CD4-positive, CD25-positive, alpha-beta regulatory T cell (primary cell): ENCODE data around the gene SLC8A1. TPM values are rescaled to one million over a fixed set of nuclear protein-coding genes. Genes with fewer than 3 reads are reported as not detected.

Source experiments
- ATAC-seq, 2 donors: fragments of 150-1000 bp; cut with Tn5 transposase; one replicate each; pipeline ENCODE4 v1.10.0; 2021; ENCODE audit warnings: low read depth in 2 of 2, moderate number of reproducible peaks in 2 of 2, moderate library complexity in 1 of 2
- DNase-seq, 3 donors: peaks; one replicate each; pipeline versions ENCODE4 v3.0.0 to v3.0.0-alpha.2; 2012 to 2022; ENCODE audit warnings: mixed read lengths in 1 of 3
- H3K27ac ChIP-seq: one replicate; pipeline ENCODE4 v1.7.0; 2013; ENCODE audit warnings: mild to moderate bottlenecking, low read length; ENCODE audit not compliant: insufficient read depth, poor library complexity, severe bottlenecking
- H3K27me3 ChIP-seq: one replicate; pipeline ENCODE4 v1.7.0; 2013; ENCODE audit warnings: low read length; ENCODE audit not compliant: control insufficient read depth, insufficient read depth
- H3K36me3 ChIP-seq: one replicate; pipeline ENCODE4 v1.7.0; 2013; ENCODE audit warnings: mild to moderate bottlenecking, low read length, moderate library complexity; ENCODE audit not compliant: control insufficient read depth, insufficient read depth
- H3K4me1 ChIP-seq: 2 replicates; pipeline ENCODE4 v1.7.0; 2013; ENCODE audit warnings: mild to moderate bottlenecking, low read length; ENCODE audit not compliant: insufficient read depth, control insufficient read depth, poor library complexity, severe bottlenecking
- H3K4me3 ChIP-seq: one replicate; pipeline ENCODE4 v1.7.0; 2013; ENCODE audit warnings: low read depth, mild to moderate bottlenecking, low read length, moderate library complexity
- H3K9me3 ChIP-seq, 2 experiments: 1 replicate in 1 of 2; 2 replicates in 1 of 2; pipeline ENCODE4 v1.7.0; 2013; ENCODE audit warnings: low read length in 2 of 2, mild to moderate bottlenecking in 1 of 2, moderate library complexity in 1 of 2; ENCODE audit not compliant: control insufficient read depth in 2 of 2
- H3K27ac Mint-ChIP-seq, 3 donors: one replicate each; pipeline ENCODE4 v1.8.0; 2020 to 2022; ENCODE audit warnings: mild to moderate bottlenecking in 3 of 3, mixed read lengths in 3 of 3, moderate library complexity in 2 of 3
- H3K27me3 Mint-ChIP-seq: one replicate; pipeline ENCODE4 v1.8.0; 2022; ENCODE audit warnings: mild to moderate bottlenecking, mixed read lengths
- H3K36me3 Mint-ChIP-seq: one replicate; pipeline ENCODE4 v1.8.0; 2020; ENCODE audit warnings: mixed read lengths
- H3K4me1 Mint-ChIP-seq, 4 donors: one replicate each; pipeline ENCODE4 v1.8.0; 2020 to 2022; ENCODE audit warnings: mixed read lengths in 4 of 4, mild to moderate bottlenecking in 1 of 4
- H3K4me3 Mint-ChIP-seq, 4 donors: one replicate each; pipeline ENCODE4 v1.8.0; 2020 to 2022; ENCODE audit warnings: mild to moderate bottlenecking in 4 of 4, mixed read lengths in 4 of 4, moderate library complexity in 3 of 4
- H3K9me3 Mint-ChIP-seq, 7 donors: one replicate each; pipeline ENCODE4 v1.8.0; 2020 to 2022; ENCODE audit warnings: mixed read lengths in 7 of 7, mild to moderate bottlenecking in 3 of 7, moderate library complexity in 2 of 7
- polyA plus RNA-seq, 4 donors: library from polyadenylated mRNA; unstranded; fragments of 300-500 nt; fragmentation: Illumina TruSeq; gene quantifications; one replicate each; pipeline ENCODE4 v1.2.3, GENCODE V29; 2021
- total RNA-seq: library from RNA; stranded (reverse); gene quantifications from one replicate; pipeline ENCODE4 v1.2.3, GENCODE V29; 2022

Gene SLC8A1
- total RNA-seq (not detected), polyA plus RNA-seq (under 1 TPM in 2 of 4 donors, not detected in 2; 0.22 to 0.43 TPM)

DNA sequence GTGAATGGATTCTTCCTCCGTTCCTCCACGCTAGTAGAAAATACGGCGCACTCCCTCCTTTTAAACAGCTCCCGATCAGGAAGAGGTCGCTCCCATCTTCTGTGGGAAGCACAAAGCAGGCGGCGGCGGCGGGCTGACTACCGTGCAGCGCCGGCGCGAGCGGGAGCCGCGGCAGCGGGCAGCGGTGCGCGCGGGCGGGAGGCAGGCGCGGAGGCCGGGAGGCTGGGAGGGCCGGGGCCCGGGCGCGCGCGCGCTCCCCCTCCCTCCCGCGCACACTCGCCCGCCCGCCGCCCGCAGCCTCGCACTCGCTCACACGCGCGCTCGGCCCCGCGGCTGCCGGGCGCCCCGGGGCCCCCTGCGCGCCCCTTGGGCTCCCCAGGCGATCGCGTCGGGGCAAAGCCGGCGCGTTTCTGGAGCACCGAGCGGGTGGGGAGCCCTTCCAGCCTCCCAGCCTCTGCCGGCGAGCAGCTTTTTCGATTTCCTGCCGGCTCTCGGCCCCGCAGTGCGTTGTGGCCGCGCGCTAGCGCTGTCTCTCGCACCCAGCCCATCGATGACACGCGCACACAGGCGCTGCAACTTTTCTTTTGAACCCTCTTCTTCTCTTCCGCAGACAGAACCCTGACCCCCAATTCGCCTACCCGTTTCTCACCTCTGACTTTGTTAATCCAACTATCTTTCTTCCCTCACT lies at the start of gene SLC8A1:
SLC8A1 (minus strand) TSS at position 173 of the 688 bp plus-strand sequence.
- Histone ChIP-seq H3K36me3 (no peaks in the 10 kb centered on the region), H3K4me1 (no peaks in the 10 kb centered on the region), H3K27me3 (peaks cover 6% of the 10 kb centered on the region), H3K9me3 (no peaks in the 10 kb centered on the region), H3K27ac (no peak within 1 kb of the TSS), H3K4me3 (no peak within 1 kb of the TSS)
- H3K27ac Mint-ChIP-seq = peak within 1 kb of the TSS in 1 of 3 donors; percentile 52
- no peak for ATAC-seq
- H3K27me3 Mint-ChIP-seq = peaks cover 29% of the 10 kb centered on the region
- peaks cover 0 to 19% (median 7%) of the 10 kb centered on the region in 4 donors for H3K4me1 Mint-ChIP-seq
- DNase-seq = peak in 1 of 3 donors; percentile 28
- peaks cover 0 to 6% (median 2%) of the 10 kb centered on the region in 7 donors for H3K9me3 Mint-ChIP-seq
- H3K36me3 Mint-ChIP-seq = peaks cover 4% of the 10 kb centered on the region
- peak within 1 kb of the TSS; percentile 73 to 87 (median 86) for H3K4me3 Mint-ChIP-seq

DNA sequence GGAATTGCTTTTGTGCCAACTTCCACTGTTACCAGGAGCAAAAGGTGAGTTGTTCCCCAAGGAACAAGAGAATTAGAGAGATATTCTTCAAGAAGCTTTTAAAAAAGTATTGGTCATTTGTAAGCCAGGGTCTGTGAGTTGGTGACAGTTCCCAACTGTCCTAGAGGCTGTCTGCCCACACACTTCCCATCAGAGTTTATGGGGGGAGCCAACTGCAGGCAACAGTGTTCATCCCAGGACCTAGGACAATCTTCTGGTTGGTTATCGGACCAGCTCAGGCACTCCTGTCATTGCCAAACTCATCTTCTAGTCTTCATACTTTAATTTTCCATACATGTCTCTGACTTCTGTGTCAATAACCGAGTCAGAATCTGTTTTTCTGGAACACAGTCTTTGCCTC lies 47.5 kb upstream of the SLC8A1 start:
- no peaks in the 10 kb centered on the region for H3K27me3 Mint-ChIP-seq
- H3K9me3 Mint-ChIP-seq = peaks cover 0 to 4% (median 2%) of the 10 kb centered on the region in 7 donors
- H3K36me3 Mint-ChIP-seq = no peaks in the 10 kb centered on the region
- no peak overlapping the region for H3K4me3 Mint-ChIP-seq
- no peaks in the 10 kb centered on the region for H3K4me1 Mint-ChIP-seq
- H3K36me3 ChIP-seq = no peaks in the 10 kb centered on the region
- DNase-seq (no peak), ATAC-seq (no peak)
- H3K27me3 ChIP-seq = no peaks in the 10 kb centered on the region
- no peak overlapping the region for H3K27ac ChIP-seq
- H3K27ac Mint-ChIP-seq = no peak overlapping the region
- no peak overlapping the region for H3K4me3 ChIP-seq
- H3K9me3 ChIP-seq = no peaks in the 10 kb centered on the region
- H3K4me1 ChIP-seq = no peaks in the 10 kb centered on the region

DNA sequence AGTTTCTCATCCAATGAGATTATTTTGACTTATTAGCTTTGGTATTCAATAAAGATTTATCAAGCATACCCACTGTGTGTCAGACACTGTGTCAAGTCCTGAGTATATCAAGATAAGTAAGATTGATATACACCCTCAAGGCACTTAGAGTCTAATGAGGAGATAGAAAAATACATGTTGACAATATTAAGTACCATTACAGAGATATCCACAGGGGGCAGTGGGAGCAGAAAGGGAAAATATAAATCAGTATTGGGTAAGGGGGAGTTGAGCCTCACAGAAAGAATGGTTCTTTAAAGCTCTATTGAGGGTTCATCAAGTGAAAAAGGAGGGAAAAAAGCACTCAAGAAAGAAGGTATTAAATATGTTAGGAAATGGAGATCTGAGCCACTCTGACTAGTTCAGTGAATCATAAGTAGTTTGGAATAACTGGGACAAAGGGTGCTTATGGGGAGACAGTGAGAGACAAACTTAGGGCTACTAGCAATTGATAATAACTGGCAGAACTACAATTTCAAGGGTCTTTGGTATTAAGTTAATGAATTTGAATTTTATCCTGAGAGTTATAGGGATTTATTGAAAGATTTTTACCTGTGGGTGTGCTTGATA lies 45.5 kb upstream of the SLC8A1 start:
- no peaks in the 10 kb centered on the region for H3K4me1 ChIP-seq
- no peak for ATAC-seq
- H3K36me3 Mint-ChIP-seq = no peaks in the 10 kb centered on the region
- no peaks in the 10 kb centered on the region for H3K36me3 ChIP-seq
- no peaks in the 10 kb centered on the region for H3K9me3 ChIP-seq
- H3K4me3 ChIP-seq = no peak overlapping the region
- peaks cover 0 to 6% (median 2%) of the 10 kb centered on the region in 7 donors for H3K9me3 Mint-ChIP-seq
- no peak overlapping the region for H3K27ac ChIP-seq
- no peak overlapping the region for H3K27ac Mint-ChIP-seq
- no peaks in the 10 kb centered on the region for H3K27me3 Mint-ChIP-seq
- no peaks in the 10 kb centered on the region for H3K27me3 ChIP-seq
- no peak overlapping the region for H3K4me3 Mint-ChIP-seq
- no peak for DNase-seq
- H3K4me1 Mint-ChIP-seq = no peaks in the 10 kb centered on the region

DNA sequence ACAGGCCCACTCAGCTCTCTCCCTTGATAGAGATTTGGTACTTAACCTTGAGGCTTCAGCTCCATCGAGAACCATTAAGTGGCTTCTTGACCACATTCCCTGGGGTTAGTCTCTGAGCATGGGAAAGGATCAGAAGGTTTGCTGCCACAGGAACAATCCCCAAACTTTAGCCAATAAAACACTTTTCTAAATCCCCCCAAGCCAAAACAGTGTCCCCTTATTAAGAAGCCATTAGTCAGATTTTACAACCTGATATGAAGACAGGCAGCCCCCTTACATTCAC lies 37.7 kb upstream of the SLC8A1 start:
- H3K4me1 ChIP-seq = no peaks in the 10 kb centered on the region
- Mint-ChIP-seq H3K27ac (peak overlapping the region; percentile 79 to 86 (median 79)), H3K4me3 (peak overlapping the region; percentile 1 to 78 (median 76)), H3K27me3 (no peaks in the 10 kb centered on the region), H3K36me3 (no peaks in the 10 kb centered on the region), H3K9me3 (peaks cover 0 to 3% (median 1%) of the 10 kb centered on the region in 7 donors), H3K4me1 (peaks cover 0 to 14% (median 4%) of the 10 kb centered on the region in 4 donors)
- no peaks in the 10 kb centered on the region for H3K9me3 ChIP-seq
- no peak overlapping the region for H3K27ac ChIP-seq
- H3K27me3 ChIP-seq = no peaks in the 10 kb centered on the region
- no peaks in the 10 kb centered on the region for H3K36me3 ChIP-seq
- no peak for ATAC-seq
- H3K4me3 ChIP-seq = peak overlapping the region; percentile 79
- DNase-seq = no peak

GRCh38 chr2:40488927-40489677 lies 37.2 kb upstream of the SLC8A1 start:
- no peaks in the 10 kb centered on the region for H3K27me3 ChIP-seq
- DNase-seq (peak in 2 of 3 donors; percentile 3 to 51), ATAC-seq (no peak)
- H3K9me3 ChIP-seq = no peaks in the 10 kb centered on the region
- no peak overlapping the region for H3K27ac ChIP-seq
- peak overlapping the region; percentile 79 to 86 (median 79) for H3K27ac Mint-ChIP-seq
- peaks cover 0 to 3% (median 1%) of the 10 kb centered on the region in 7 donors for H3K9me3 Mint-ChIP-seq
- H3K4me3 ChIP-seq = peak overlapping the region; percentile 79
- peaks cover 0 to 14% (median 4%) of the 10 kb centered on the region in 4 donors for H3K4me1 Mint-ChIP-seq
- no peaks in the 10 kb centered on the region for H3K4me1 ChIP-seq
- H3K36me3 ChIP-seq = no peaks in the 10 kb centered on the region
- no peaks in the 10 kb centered on the region for H3K27me3 Mint-ChIP-seq
- H3K4me3 Mint-ChIP-seq = peak overlapping the region; percentile 1 to 78 (median 76)
- no peaks in the 10 kb centered on the region for H3K36me3 Mint-ChIP-seq

DNA sequence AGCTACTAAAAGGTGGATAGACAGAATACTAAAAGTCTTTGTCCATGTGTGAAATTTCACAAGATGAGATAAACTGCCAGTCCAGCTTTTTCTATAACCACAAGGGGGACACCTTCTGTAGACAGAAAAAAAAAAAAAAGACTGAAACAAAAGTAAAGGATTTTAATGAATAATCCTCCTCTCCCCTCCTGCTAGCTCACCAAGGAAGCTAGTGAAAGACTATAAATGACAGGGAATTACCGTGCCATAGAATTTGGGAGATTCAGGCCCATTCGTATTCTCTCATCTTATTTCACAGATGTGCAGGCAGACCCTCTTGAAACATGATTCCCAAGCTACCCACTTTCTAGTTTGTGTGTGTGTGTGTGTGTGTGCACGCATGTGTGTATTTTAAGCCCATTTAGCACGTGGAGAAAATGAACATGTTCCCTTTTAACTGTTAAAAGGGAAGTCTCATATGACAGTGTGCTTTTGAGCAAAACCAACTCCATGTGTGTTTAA lies 36.3 kb upstream of the SLC8A1 start:
- H3K9me3 ChIP-seq = no peaks in the 10 kb centered on the region
- Mint-ChIP-seq H3K36me3 (no peaks in the 10 kb centered on the region), H3K4me3 (no peak overlapping the region), H3K9me3 (peaks cover 0 to 1% (median 0%) of the 10 kb centered on the region in 7 donors), H3K4me1 (peaks cover 0 to 14% (median 4%) of the 10 kb centered on the region in 4 donors), H3K27me3 (no peaks in the 10 kb centered on the region), H3K27ac (no peak overlapping the region)
- no peak overlapping the region for H3K4me3 ChIP-seq
- H3K4me1 ChIP-seq = no peaks in the 10 kb centered on the region
- H3K27me3 ChIP-seq = no peaks in the 10 kb centered on the region
- H3K27ac ChIP-seq = no peak overlapping the region
- no peak for ATAC-seq
- no peaks in the 10 kb centered on the region for H3K36me3 ChIP-seq
- DNase-seq = no peak

DNA sequence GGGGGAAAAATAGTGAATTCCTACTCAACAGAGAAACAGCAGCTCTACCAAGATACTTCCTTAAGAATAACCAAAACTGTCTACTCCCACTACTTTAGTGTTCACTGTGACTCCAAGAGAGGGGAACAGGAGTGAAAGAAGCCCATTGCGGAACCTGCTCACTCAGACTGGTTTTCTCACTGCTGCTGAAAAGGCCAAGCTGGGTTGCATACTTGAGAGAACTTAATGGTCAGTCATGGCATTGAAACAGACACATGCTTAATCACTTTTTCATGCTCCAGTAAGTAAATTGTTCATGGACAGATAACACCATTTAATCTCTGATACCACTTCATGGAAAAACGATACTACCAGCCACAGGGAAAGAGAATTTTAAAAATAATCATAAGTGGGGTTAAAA lies 35.7 kb upstream of the SLC8A1 start:
- H3K27ac ChIP-seq = no peak overlapping the region
- no peaks in the 10 kb centered on the region for H3K36me3 ChIP-seq
- peaks cover 0 to 14% (median 4%) of the 10 kb centered on the region in 4 donors for H3K4me1 Mint-ChIP-seq
- peak overlapping the region in 1 of 3 donors; percentile 48 for H3K27ac Mint-ChIP-seq
- no peaks in the 10 kb centered on the region for H3K4me1 ChIP-seq
- H3K27me3 ChIP-seq = no peaks in the 10 kb centered on the region
- no peak overlapping the region for H3K4me3 ChIP-seq
- no peak overlapping the region for H3K4me3 Mint-ChIP-seq
- no peaks in the 10 kb centered on the region for H3K27me3 Mint-ChIP-seq
- H3K9me3 Mint-ChIP-seq = peaks cover 0 to 1% (median 0%) of the 10 kb centered on the region in 7 donors
- no peaks in the 10 kb centered on the region for H3K36me3 Mint-ChIP-seq
- DNase-seq (no peak), ATAC-seq (no peak)
- no peaks in the 10 kb centered on the region for H3K9me3 ChIP-seq
